Stimulated activated CD8-positive, alpha-beta memory T cell treated with anti-CD3 and anti-CD28 coated beads, Interleukin-12 subunit alpha, Interleukin-12 subunit beta, amount 100 ng/mL, for 24 hours (primary cell): ENCODE data around the gene STK31.
A peak's percentile ranks its signal among the peaks of the same experiment; 100 is the strongest.
"Not testable (repeated sequence)": the region's sequence is repeated elsewhere in the genome, so short reads cannot be mapped to it uniquely, and the experiment has no call there.

ENCODE experiments used
- DNase-seq: peaks from one replicate; pipeline ENCODE4 v3.0.0-alpha.2; 2020; ENCODE audit errors: extremely low read depth

STK31 gene

GRCh38 chr7:23710000-23710399 lies at the start of gene STK31:
STK31 (plus strand) TSS chr7:23710219; CDS start chr7:23710286, 67 bp downstream.
- DNase-seq, result no peak

GRCh38 chr7:23661385-23661784 lies 48.6 kb upstream of the STK31 start:
- DNase-seq, result no peak

GRCh38 chr7:23662124-23662983 lies 47.7 kb upstream of the STK31 start:
- no peak for DNase-seq

GRCh38 chr7:23662984-23663313 lies 47.1 kb upstream of the STK31 start:
- DNase-seq, result no peak

- DNase-seq, result no peak
Observed at GRCh38 chr7:23664122-23664521, 45.9 kb upstream of the STK31 start.

GRCh38 chr7:23672033-23672432 lies 38.0 kb upstream of the STK31 start:
- DNase-seq, result no peak

- peak; percentile 61 for DNase-seq
Observed at GRCh38 chr7:23679898-23680413, 30.1 kb upstream of the STK31 start, which contains the start of gene FAM221A. FAM221A (plus strand) TSS chr7:23680199; CDS start chr7:23680219, 20 bp downstream.

- DNase-seq, result no peak
Observed at GRCh38 chr7:23680414-23681405, 29.3 kb upstream of the STK31 start.

- DNase-seq, result not testable (repeated sequence)
Observed at GRCh38 chr7:23684041-23684440, 26.0 kb upstream of the STK31 start.

GRCh38 chr7:23685731-23686130 lies 24.3 kb upstream of the STK31 start:
- DNase-seq, result no peak

GRCh38 chr7:23687011-23687410 lies 23.0 kb upstream of the STK31 start:
- no peak for DNase-seq

- no peak for DNase-seq
Observed at GRCh38 chr7:23689165-23689564, 20.9 kb upstream of the STK31 start.

- DNase-seq, result no peak
Observed at GRCh38 chr7:23691320-23691719, 18.7 kb upstream of the STK31 start.

- DNase-seq, result no peak
Observed at GRCh38 chr7:23693224-23693623, 16.8 kb upstream of the STK31 start.

GRCh38 chr7:23696916-23697441 lies 13.0 kb upstream of the STK31 start:
- DNase-seq, result no peak

GRCh38 chr7:23698822-23699221 lies 11.2 kb upstream of the STK31 start:
- no peak for DNase-seq

- no peak for DNase-seq
Observed at GRCh38 chr7:23700046-23700445, 10.0 kb upstream of the STK31 start.

GRCh38 chr7:23709081-23709750 lies 803 bp upstream of the STK31 start:
- DNase-seq, result no peak

- no peak for DNase-seq
Observed at GRCh38 chr7:23712368-23713284, 2.6 kb downstream of the STK31 start.
